ENCODE results near the gene ATXN7L2. TPM values are rescaled to one million over a fixed set of nuclear protein-coding genes. Genes with fewer than 3 reads are reported as not detected.

ATXN7L2 gene
- total and polyA plus RNA-seq, 5 donors from 2014 or later, result 4.7 to 13.2 (median 5.7) TPM

GRCh38 chr1:109521002-109521951 is 37.6 kb downstream of the ATXN7L2 start:
- Mint-ChIP-seq H3K36me3 (peaks cover 3% of the 10 kb centered on the region), H3K4me3 (no peak overlapping the region), H3K27me3 (peaks cover 8% of the 10 kb centered on the region), H3K9me3 (peaks cover 0 to 2% (median 0%) of the 10 kb centered on the region in 7 donors), H3K4me1 (peaks cover 0 to 3% (median 0%) of the 10 kb centered on the region in 4 donors), H3K27ac (no peak overlapping the region)
- H3K27me3 ChIP-seq (ENCODE audit: control insufficient read depth, insufficient read depth, low read length), result no peaks in the 10 kb centered on the region
- H3K27ac ChIP-seq (ENCODE audit: insufficient read depth, low read length, poor library complexity, severe bottlenecking), result no peak overlapping the region
- H3K4me1 ChIP-seq (ENCODE audit: control insufficient read depth, insufficient read depth, low read length, poor library complexity, severe bottlenecking), result no peaks in the 10 kb centered on the region
- H3K36me3 ChIP-seq (ENCODE audit: control insufficient read depth, insufficient read depth, low read length), result no peaks in the 10 kb centered on the region
- ATAC-seq (ENCODE audit: low read depth in 2 of 2), result no peak
- no peaks in the 10 kb centered on the region for H3K9me3 ChIP-seq (ENCODE audit: control insufficient read depth in 2 of 2, low read length in 2 of 2)
- no peak for DNase-seq
- no peak overlapping the region for H3K4me3 ChIP-seq (ENCODE audit: low read depth, low read length)

- DNase-seq (no peak), ATAC-seq (ENCODE audit: low read depth in 2 of 2) (no peak)
- Mint-ChIP-seq H3K27ac (no peak overlapping the region), H3K36me3 (peaks cover 3% of the 10 kb centered on the region), H3K9me3 (peaks cover 0 to 2% (median 0%) of the 10 kb centered on the region in 7 donors), H3K4me3 (no peak overlapping the region), H3K4me1 (no peaks in the 10 kb centered on the region), H3K27me3 (peaks cover 4% of the 10 kb centered on the region)
- no peak overlapping the region for H3K4me3 ChIP-seq (ENCODE audit: low read depth, low read length)
- no peak overlapping the region for H3K27ac ChIP-seq (ENCODE audit: insufficient read depth, low read length, poor library complexity, severe bottlenecking)
- H3K9me3 ChIP-seq (ENCODE audit: control insufficient read depth in 2 of 2, low read length in 2 of 2), result no peaks in the 10 kb centered on the region
- no peaks in the 10 kb centered on the region for H3K36me3 ChIP-seq (ENCODE audit: control insufficient read depth, insufficient read depth, low read length)
- no peaks in the 10 kb centered on the region for H3K4me1 ChIP-seq (ENCODE audit: control insufficient read depth, insufficient read depth, low read length, poor library complexity, severe bottlenecking)
- H3K27me3 ChIP-seq (ENCODE audit: control insufficient read depth, insufficient read depth, low read length), result peaks cover under 1% of the 10 kb centered on the region
These were observed 38.3 kb downstream of the ATXN7L2 start for GRCh38 chr1:109522026-109522425.

DNA sequence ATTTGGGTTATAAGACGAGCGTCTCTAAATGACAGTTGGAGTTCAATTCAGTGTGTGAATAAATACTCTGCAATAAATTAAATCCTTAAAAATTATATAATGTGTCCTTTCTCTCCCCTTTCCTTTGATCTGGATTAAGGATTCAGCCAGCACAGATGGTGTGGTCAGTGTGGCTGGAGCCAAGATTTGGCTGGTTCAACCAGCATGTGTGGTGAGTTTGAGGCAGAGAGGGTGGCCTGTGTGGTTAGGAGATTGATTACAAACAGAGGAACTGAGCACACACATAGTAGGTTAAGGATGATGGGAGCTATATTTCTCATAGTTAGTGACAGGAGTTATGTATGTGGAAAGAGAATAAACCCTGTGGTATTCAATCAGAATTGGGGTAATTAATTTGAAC is 40.0 kb downstream of the ATXN7L2 start:
- Histone ChIP-seq H3K9me3 (ENCODE audit: control insufficient read depth in 2 of 2, low read length in 2 of 2) (no peaks in the 10 kb centered on the region), H3K27ac (ENCODE audit: insufficient read depth, low read length, poor library complexity, severe bottlenecking) (no peak overlapping the region), H3K4me3 (ENCODE audit: low read depth, low read length) (no peak overlapping the region), H3K27me3 (ENCODE audit: control insufficient read depth, insufficient read depth, low read length) (peaks cover 6% of the 10 kb centered on the region), H3K36me3 (ENCODE audit: control insufficient read depth, insufficient read depth, low read length) (no peaks in the 10 kb centered on the region), H3K4me1 (ENCODE audit: control insufficient read depth, insufficient read depth, low read length, poor library complexity, severe bottlenecking) (no peaks in the 10 kb centered on the region)
- DNase-seq (no peak), ATAC-seq (ENCODE audit: low read depth in 2 of 2) (no peak)
- H3K27ac Mint-ChIP-seq, result no peak overlapping the region
- H3K4me1 Mint-ChIP-seq, result no peaks in the 10 kb centered on the region
- peaks cover 3% of the 10 kb centered on the region for H3K36me3 Mint-ChIP-seq
- peaks cover 4% of the 10 kb centered on the region for H3K27me3 Mint-ChIP-seq
- no peak overlapping the region for H3K4me3 Mint-ChIP-seq
- H3K9me3 Mint-ChIP-seq, result no peaks in the 10 kb centered on the region

DNA sequence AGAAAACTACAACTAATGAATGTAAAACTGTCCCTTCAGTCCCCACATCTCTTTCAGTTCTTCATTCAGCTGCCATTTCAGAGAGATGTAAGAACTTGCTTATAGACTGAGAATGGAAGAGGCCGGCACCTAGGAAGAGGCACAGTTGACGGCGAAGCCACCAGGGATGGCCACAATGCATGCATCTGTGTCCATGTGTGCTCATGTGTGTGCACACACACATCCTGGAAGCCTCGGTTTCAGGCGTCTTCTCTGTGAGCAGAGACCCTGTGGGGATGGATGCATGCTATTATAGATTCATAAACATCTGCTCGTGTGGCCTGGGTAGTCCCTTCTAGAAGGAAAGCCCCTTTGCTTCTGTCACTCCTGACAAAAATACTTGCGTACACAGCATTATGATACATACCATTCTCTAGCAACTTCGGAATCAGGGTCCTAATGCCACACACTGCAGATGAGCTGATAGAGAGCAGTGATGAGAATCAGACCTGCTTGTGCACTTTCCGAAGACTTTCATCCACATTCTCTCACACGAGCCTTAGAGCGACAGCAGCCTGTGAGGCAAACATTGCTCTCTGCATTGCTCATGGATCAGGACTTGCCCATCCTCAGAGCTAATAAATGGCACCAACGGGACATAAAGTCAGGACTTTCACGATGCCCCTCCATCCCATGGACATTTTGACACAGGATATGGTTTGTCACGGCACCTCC is 43.5 kb downstream of the ATXN7L2 start:
- Mint-ChIP-seq H3K4me3 (no peak overlapping the region), H3K27me3 (peaks cover 2% of the 10 kb centered on the region), H3K36me3 (peaks cover 3% of the 10 kb centered on the region), H3K27ac (peak overlapping the region in 1 of 3 donors; percentile 18), H3K9me3 (no peaks in the 10 kb centered on the region), H3K4me1 (peaks cover 0 to 17% (median 5%) of the 10 kb centered on the region in 4 donors)
- ATAC-seq (ENCODE audit: low read depth in 2 of 2), result no peak
- Histone ChIP-seq H3K27me3 (ENCODE audit: control insufficient read depth, insufficient read depth, low read length) (peaks cover 6% of the 10 kb centered on the region), H3K9me3 (ENCODE audit: control insufficient read depth in 2 of 2, low read length in 2 of 2) (no peaks in the 10 kb centered on the region), H3K4me3 (ENCODE audit: low read depth, low read length) (no peak overlapping the region), H3K4me1 (ENCODE audit: control insufficient read depth, insufficient read depth, low read length, poor library complexity, severe bottlenecking) (peaks cover 17% of the 10 kb centered on the region), H3K27ac (ENCODE audit: insufficient read depth, low read length, poor library complexity, severe bottlenecking) (no peak overlapping the region), H3K36me3 (ENCODE audit: control insufficient read depth, insufficient read depth, low read length) (no peaks in the 10 kb centered on the region)
- no peak for DNase-seq

- Histone ChIP-seq H3K9me3 (ENCODE audit: control insufficient read depth in 2 of 2, low read length in 2 of 2) (no peaks in the 10 kb centered on the region), H3K27ac (ENCODE audit: insufficient read depth, low read length, poor library complexity, severe bottlenecking) (no peak overlapping the region), H3K4me1 (ENCODE audit: control insufficient read depth, insufficient read depth, low read length, poor library complexity, severe bottlenecking) (peaks cover 24% of the 10 kb centered on the region), H3K36me3 (ENCODE audit: control insufficient read depth, insufficient read depth, low read length) (no peaks in the 10 kb centered on the region), H3K27me3 (ENCODE audit: control insufficient read depth, insufficient read depth, low read length) (peaks cover 6% of the 10 kb centered on the region), H3K4me3 (ENCODE audit: low read depth, low read length) (no peak overlapping the region)
- Mint-ChIP-seq H3K27me3 (no peaks in the 10 kb centered on the region), H3K4me1 (peaks cover 0 to 23% (median 10%) of the 10 kb centered on the region in 4 donors), H3K9me3 (no peaks in the 10 kb centered on the region), H3K27ac (peak overlapping the region in 2 of 3 donors; percentile 18 to 82), H3K4me3 (no peak overlapping the region), H3K36me3 (peaks cover 3% of the 10 kb centered on the region)
- no peak for ATAC-seq (ENCODE audit: low read depth in 2 of 2)
- DNase-seq, result no peak
These were observed 44.4 kb downstream of the ATXN7L2 start for GRCh38 chr1:109527846-109528695.

DNA sequence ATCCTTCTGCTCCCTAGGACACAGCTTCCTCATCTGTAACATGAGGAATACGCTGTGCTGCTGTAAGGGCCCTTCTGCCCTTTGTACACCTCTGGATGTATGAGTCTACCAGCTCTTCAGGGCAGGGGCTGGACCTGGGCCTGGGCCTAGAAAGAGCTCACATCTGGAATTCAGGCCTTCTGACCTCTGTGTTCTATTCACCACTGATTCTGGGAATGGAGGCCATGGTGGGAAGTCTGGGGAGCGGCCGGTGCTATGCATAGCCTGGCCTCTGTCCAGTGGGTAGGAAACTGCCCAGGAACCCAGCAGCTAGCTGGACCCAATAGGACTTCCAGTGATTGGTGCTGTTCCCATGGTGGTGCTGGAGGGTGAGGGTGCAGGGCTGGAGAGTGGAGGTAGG is 45.0 kb downstream of the ATXN7L2 start:
- H3K27ac Mint-ChIP-seq, result no peak overlapping the region

DNA sequence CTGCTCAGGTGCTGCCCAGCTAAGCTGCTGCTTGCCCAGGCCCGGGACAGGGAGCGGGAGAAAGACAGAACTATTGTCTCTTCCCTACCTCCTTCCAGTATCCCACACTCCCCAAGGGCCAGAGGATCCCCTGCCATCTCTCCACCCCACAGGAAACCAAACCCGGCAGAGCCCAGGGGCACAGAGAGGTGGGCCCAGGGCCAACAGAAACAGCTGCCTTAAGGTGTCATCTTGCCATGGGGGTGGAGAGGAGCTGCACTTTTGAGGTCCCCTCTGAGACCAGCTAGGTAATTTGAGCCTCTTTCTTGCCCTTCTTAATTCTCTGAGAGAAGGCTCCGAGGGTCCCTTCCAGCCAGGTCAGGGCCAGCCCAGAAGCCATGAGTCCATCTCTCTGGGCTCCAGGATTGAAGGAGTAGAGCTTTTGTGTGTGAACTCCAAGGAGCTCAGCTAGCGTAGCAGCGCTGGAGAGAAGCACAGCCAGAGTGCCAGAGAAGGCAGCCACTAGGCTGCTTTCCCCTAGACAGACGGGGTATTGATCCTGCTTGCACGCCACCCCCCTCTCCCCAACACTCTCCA is 46.3 kb downstream of the ATXN7L2 start:
- H3K27ac ChIP-seq (ENCODE audit: insufficient read depth, low read length, poor library complexity, severe bottlenecking), result no peak overlapping the region
- Mint-ChIP-seq H3K27ac (peak overlapping the region in 1 of 3 donors; percentile 55), H3K4me3 (no peak overlapping the region)

More for the DNA sequence above, 45.0 kb downstream of the ATXN7L2 start:
- Mint-ChIP-seq H3K9me3 (no peaks in the 10 kb centered on the region), H3K4me1 (peaks cover 0 to 23% (median 10%) of the 10 kb centered on the region in 4 donors), H3K4me3 (no peak overlapping the region), H3K27me3 (no peaks in the 10 kb centered on the region), H3K36me3 (peaks cover 3% of the 10 kb centered on the region)
- peaks cover 6% of the 10 kb centered on the region for H3K27me3 ChIP-seq (ENCODE audit: control insufficient read depth, insufficient read depth, low read length)
- peaks cover 24% of the 10 kb centered on the region for H3K4me1 ChIP-seq (ENCODE audit: control insufficient read depth, insufficient read depth, low read length, poor library complexity, severe bottlenecking)
- H3K4me3 ChIP-seq (ENCODE audit: low read depth, low read length), result no peak overlapping the region
- DNase-seq (no peak), ATAC-seq (ENCODE audit: low read depth in 2 of 2) (no peak)
- H3K27ac ChIP-seq (ENCODE audit: insufficient read depth, low read length, poor library complexity, severe bottlenecking), result no peak overlapping the region
- no peaks in the 10 kb centered on the region for H3K9me3 ChIP-seq (ENCODE audit: control insufficient read depth in 2 of 2, low read length in 2 of 2)
- no peaks in the 10 kb centered on the region for H3K36me3 ChIP-seq (ENCODE audit: control insufficient read depth, insufficient read depth, low read length)

More for the DNA sequence above, 46.3 kb downstream of the ATXN7L2 start:
- DNase-seq (no peak), ATAC-seq (ENCODE audit: low read depth in 2 of 2) (no peak)
- Mint-ChIP-seq H3K27me3 (peaks cover 4% of the 10 kb centered on the region), H3K4me1 (peaks cover 0 to 23% (median 10%) of the 10 kb centered on the region in 4 donors), H3K36me3 (peaks cover 3% of the 10 kb centered on the region), H3K9me3 (no peaks in the 10 kb centered on the region)
- Histone ChIP-seq H3K27me3 (ENCODE audit: control insufficient read depth, insufficient read depth, low read length) (peaks cover 6% of the 10 kb centered on the region), H3K36me3 (ENCODE audit: control insufficient read depth, insufficient read depth, low read length) (no peaks in the 10 kb centered on the region), H3K4me3 (ENCODE audit: low read depth, low read length) (no peak overlapping the region), H3K9me3 (ENCODE audit: control insufficient read depth in 2 of 2, low read length in 2 of 2) (no peaks in the 10 kb centered on the region), H3K4me1 (ENCODE audit: control insufficient read depth, insufficient read depth, low read length, poor library complexity, severe bottlenecking) (peaks cover 24% of the 10 kb centered on the region)

Measured in CD4-positive, CD25-positive, alpha-beta regulatory T cell (primary cell).